Psoas muscle (tissue), 8 donors: ENCODE data around the gene EPHA4. TPM values are rescaled to one million over a fixed set of nuclear protein-coding genes. Genes with fewer than 3 reads are reported as not detected.

Source experiments
- ATAC-seq, 4 donors: fragments of 200-7000 bp; cut with Tn5 transposase; one replicate each; pipeline ENCODE4 v1.9.1; 2020; ENCODE audit warnings: moderate library complexity in 3 of 4, mild to moderate bottlenecking in 2 of 4
- DNase-seq, 2 donors: peaks; one replicate each; pipeline ENCODE4 v3.0.0-alpha.2; 2020
- H3K27ac ChIP-seq: fragments of 200-600 bp; one replicate; pipeline ENCODE4 v1.8.0; 2022
- H3K27me3 ChIP-seq, 3 donors: fragments of 200-600 bp in 1 of 3; one replicate each; pipeline versions ENCODE4 v1.6.1 to v1.8.0; 2013 to 2022; ENCODE audit warnings: low read length in 2 of 3, mild to moderate bottlenecking in 2 of 3, moderate library complexity in 1 of 3; ENCODE audit not compliant: insufficient read depth in 3 of 3
- H3K36me3 ChIP-seq, 2 donors: fragments of 200-600 bp in 1 of 2; one replicate each; pipeline versions ENCODE4 v1.6.1 to v1.8.0; 2013 to 2022; ENCODE audit warnings: low read depth in 1 of 2, mild to moderate bottlenecking in 1 of 2, moderate library complexity in 1 of 2; ENCODE audit not compliant: insufficient read depth in 1 of 2
- H3K4me1 ChIP-seq: fragments of 200-600 bp; one replicate; pipeline ENCODE4 v1.8.0; 2022
- H3K4me3 ChIP-seq: fragments of 200-600 bp; one replicate; pipeline ENCODE4 v1.8.0; 2022; ENCODE audit warnings: mild to moderate bottlenecking
- H3K9me3 ChIP-seq: fragments of 200-600 bp; one replicate; pipeline ENCODE4 v1.8.0; 2022
- CTCF ChIP-seq: fragments of 200-600 bp; IDR thresholded peaks from one replicate; pipeline ENCODE4 v1.8.0; 2022; ENCODE audit warnings: antibody characterized with exemption
- WGBS, 3 donors: extraction: QIAGEN DNeasy Blood & Tissue Kit; methylation state at CpG; one replicate each; pipeline versions ENCODE4 v1.1.6 to v1.1.7; 2013; 5-methylcytosine and 5-hydroxymethylcytosine counted together
- intact Hi-C, 2 donors: fragments of 100-400 bp; cut with DNase I; formaldehyde crosslinking; loops; one replicate each; pipeline versions ENCODE4 v1.11.0 to v1.14.2; 2022
- polyA plus RNA-seq, 3 donors: library from polyadenylated mRNA; stranded (reverse); fragments of 200-250 nt; gene quantifications; one replicate each; pipeline ENCODE4 v1.2.3, GENCODE V29; 2013
- total RNA-seq, 4 donors: library from RNA; stranded (reverse); fragmentation: NEBNext Ultra II Directional in 2 of 4; extraction: Animal tissue kit (Norgen Biotek cat#: 25700) in 2 of 4; gene quantifications; one replicate each; pipeline versions ENCODE4 v1.2.1 to v1.2.4, GENCODE V29; 2021 to 2023
- donor health status: healthy with polysubstance abuse.
- donor health status: DM: no; HTN: no; CAD: no; lungs with moderate emphysema.
- donor health status: Bipolar disorder and iron deficiency.
- donor health status: healthy.
- donor health status: DM: yes; HTN: yes; CAD: no.
- donor health status: DM: no; HTN: no; CAD: no.
- donor health status: DM: no; HTN: no; CAD: no.
- donor health status: DM: yes; HTN: yes; CAD: no.

The EPHA4 gene
- total and polyA plus RNA-seq, 7 donors: 0.76 to 6.3 (median 3.8) TPM

GRCh38 chr2:221568299-221568698 lies 3.8 kb downstream of the EPHA4 start:
- DNase-seq (no peak), ATAC-seq (no peak)
- 31 to 67% (median 41%) methylated on average over 3 of the region's 3 CpGs for WGBS, 3 donors
- Histone ChIP-seq H3K4me3 (no peak overlapping the region), H3K4me1 (peaks cover 18% of the 10 kb centered on the region), H3K27ac (no peak overlapping the region), H3K27me3 (peaks cover 0 to 3% (median 0%) of the 10 kb centered on the region in 3 donors), H3K36me3 (no peaks in the 10 kb centered on the region), H3K9me3 (no peaks in the 10 kb centered on the region)
- intact Hi-C loops: no loop called here
- no peak for TF ChIP-seq CTCF

- H3K27me3 ChIP-seq: peaks cover 0 to 3% (median 0%) of the 10 kb centered on the region in 3 donors
- H3K36me3 ChIP-seq: no peaks in the 10 kb centered on the region
- ATAC-seq (no peak), DNase-seq (no peak)
- no peak for TF ChIP-seq CTCF
- peaks cover 18% of the 10 kb centered on the region for H3K4me1 ChIP-seq
- intact Hi-C loops: no loop called here
- H3K4me3 ChIP-seq: no peak overlapping the region
- WGBS, 3 donors: 35 to 91% (median 78%) methylated on average over 1 of the region's 1 CpG
- H3K27ac ChIP-seq: no peak overlapping the region
- no peaks in the 10 kb centered on the region for H3K9me3 ChIP-seq
Measured at GRCh38 chr2:221567809-221568208, 4.3 kb downstream of the EPHA4 start.

- H3K4me1 ChIP-seq: peaks cover 18% of the 10 kb centered on the region
- ATAC-seq (no peak), DNase-seq (no peak)
- no peaks in the 10 kb centered on the region for H3K36me3 ChIP-seq
- H3K27ac ChIP-seq: no peak overlapping the region
- peaks cover 0 to 3% (median 0%) of the 10 kb centered on the region in 3 donors for H3K27me3 ChIP-seq
- no peak overlapping the region for H3K4me3 ChIP-seq
- TF ChIP-seq CTCF: no peak
- WGBS, 3 donors: 74 to 95% (median 79%) methylated on average over 3 of the region's 3 CpGs
- H3K9me3 ChIP-seq: no peaks in the 10 kb centered on the region
- intact Hi-C loops: no loop called here
Measured at GRCh38 chr2:221567231-221567760, 4.8 kb downstream of the EPHA4 start.

- ATAC-seq (no peak), DNase-seq (no peak)
- no peak overlapping the region for H3K4me3 ChIP-seq
- peaks cover 17% of the 10 kb centered on the region for H3K4me1 ChIP-seq
- no peak for TF ChIP-seq CTCF
- no peak overlapping the region for H3K27ac ChIP-seq
- no peaks in the 10 kb centered on the region for H3K36me3 ChIP-seq
- intact Hi-C loops: no loop called here
- H3K27me3 ChIP-seq: no peaks in the 10 kb centered on the region
- H3K9me3 ChIP-seq: no peaks in the 10 kb centered on the region
- 91 to 95% (median 95%) methylated on average over 14 of the region's 14 CpGs for WGBS, 3 donors
Measured at GRCh38 chr2:221563270-221563985, 8.7 kb downstream of the EPHA4 start.
